ENCODE measurements around the gene CINP.

- no peak for TF ChIP-seq CTCF (IDR thresholded peaks at IDR 0.05; ENCODE audit: low read depth, low read length, poor library complexity, severe bottlenecking)
- TF ChIP-seq EZH2phosphoT487 (IDR thresholded peaks at IDR 0.05; ENCODE audit: borderline replicate concordance, low read length) = no peak
These were observed 32.2 kb upstream of the CINP start for GRCh38 chr14:102394717-102395375.
